Activated T-helper 1 cell treated with Interleukin-2 at 50 U/mL for 16 hours (primary cell): ENCODE results near the gene PABPC1L.
A peak's percentile ranks its signal among the peaks of the same experiment; 100 is the strongest.
"Not testable (repeated sequence)": the region's sequence is repeated elsewhere in the genome, so short reads cannot be mapped to it uniquely, and the experiment has no call there.

ENCODE experiments used
- DNase-seq: peaks from one replicate; pipeline ENCODE4 v3.0.0-alpha.2; 2020; ENCODE audit warnings: low read depth

Gene PABPC1L

GRCh38 chr20:44909872-44910689, at the start of gene PABPC1L:
TSS of gene PABPC1L (plus strand) at chr20:44910060. CDS start at chr20:44910144, 84 bp downstream.
- DNase-seq, result peak; percentile 66

GRCh38 chr20:44861531-44862006, 48.3 kb upstream of the PABPC1L start:
- DNase-seq, result no peak

GRCh38 chr20:44862286-44862685, 47.6 kb upstream of the PABPC1L start:
- DNase-seq, result no peak

- DNase-seq, result not testable (repeated sequence)
Measured at GRCh38 chr20:44863365-44864084, 46.3 kb upstream of the PABPC1L start.

- DNase-seq, result not testable (repeated sequence)
Measured at GRCh38 chr20:44864493-44864892, 45.4 kb upstream of the PABPC1L start.

- DNase-seq, result no peak
Measured at GRCh38 chr20:44866703-44867335, 43.0 kb upstream of the PABPC1L start.

- DNase-seq, result no peak
Measured at GRCh38 chr20:44869471-44869870, 40.4 kb upstream of the PABPC1L start.

- DNase-seq, result not testable (repeated sequence)
Measured at GRCh38 chr20:44882360-44882759, 27.5 kb upstream of the PABPC1L start.

- DNase-seq, result no peak
Measured at GRCh38 chr20:44883214-44883902, 26.5 kb upstream of the PABPC1L start.

- DNase-seq, result no peak
Measured at GRCh38 chr20:44884907-44885391, 24.9 kb upstream of the PABPC1L start.

GRCh38 chr20:44885392-44886265, 24.2 kb upstream of the PABPC1L start, which contains the start of gene YWHAB:
TSS of gene YWHAB (plus strand) at chr20:44885705. CDS start at chr20:44901534, 15,829 bp downstream.
- DNase-seq, result peak; percentile 97

GRCh38 chr20:44886266-44886651, 23.6 kb upstream of the PABPC1L start:
- no peak for DNase-seq

GRCh38 chr20:44886828-44887227, 23.0 kb upstream of the PABPC1L start:
- no peak for DNase-seq

- DNase-seq, result no peak
Measured at GRCh38 chr20:44887466-44887865, 22.4 kb upstream of the PABPC1L start.

GRCh38 chr20:44888226-44889103, 21.4 kb upstream of the PABPC1L start:
- DNase-seq, result no peak

- DNase-seq, result no peak
Measured at GRCh38 chr20:44891826-44892225, 18.0 kb upstream of the PABPC1L start.

- no peak for DNase-seq
Measured at GRCh38 chr20:44894959-44895358, 14.9 kb upstream of the PABPC1L start.

- DNase-seq, result no peak
Measured at GRCh38 chr20:44896583-44896982, 13.3 kb upstream of the PABPC1L start.

GRCh38 chr20:44897133-44897532, 12.7 kb upstream of the PABPC1L start:
- no peak for DNase-seq
